ENCODE results near the gene F11R.

DNA sequence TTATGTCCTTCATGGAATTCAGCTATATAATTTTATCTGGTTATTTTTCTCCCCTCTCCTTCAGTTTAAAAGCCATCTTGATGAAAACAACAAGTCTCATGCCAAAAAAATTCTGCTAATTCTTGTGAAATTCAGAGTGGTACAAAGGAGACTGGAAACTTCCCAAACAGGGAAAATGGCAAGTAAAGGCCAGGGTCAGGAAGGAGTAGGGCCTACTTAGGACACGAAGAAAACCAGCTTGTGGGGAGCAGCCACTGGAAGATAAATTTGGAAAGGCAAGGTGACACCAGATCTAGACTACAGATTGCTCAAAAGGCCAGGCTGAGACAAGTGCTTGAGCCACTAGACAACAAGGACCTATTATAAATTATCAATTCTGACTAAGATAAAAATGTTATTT lies 11.5 kb upstream of the F11R start:
- TF ChIP-seq POLR2AphosphoS5 (IDR thresholded peaks at IDR 0.05), result no peak
- no peak for TF ChIP-seq POLR2A (IDR thresholded peaks at IDR 0.05)
- TF ChIP-seq, protein P1, sequence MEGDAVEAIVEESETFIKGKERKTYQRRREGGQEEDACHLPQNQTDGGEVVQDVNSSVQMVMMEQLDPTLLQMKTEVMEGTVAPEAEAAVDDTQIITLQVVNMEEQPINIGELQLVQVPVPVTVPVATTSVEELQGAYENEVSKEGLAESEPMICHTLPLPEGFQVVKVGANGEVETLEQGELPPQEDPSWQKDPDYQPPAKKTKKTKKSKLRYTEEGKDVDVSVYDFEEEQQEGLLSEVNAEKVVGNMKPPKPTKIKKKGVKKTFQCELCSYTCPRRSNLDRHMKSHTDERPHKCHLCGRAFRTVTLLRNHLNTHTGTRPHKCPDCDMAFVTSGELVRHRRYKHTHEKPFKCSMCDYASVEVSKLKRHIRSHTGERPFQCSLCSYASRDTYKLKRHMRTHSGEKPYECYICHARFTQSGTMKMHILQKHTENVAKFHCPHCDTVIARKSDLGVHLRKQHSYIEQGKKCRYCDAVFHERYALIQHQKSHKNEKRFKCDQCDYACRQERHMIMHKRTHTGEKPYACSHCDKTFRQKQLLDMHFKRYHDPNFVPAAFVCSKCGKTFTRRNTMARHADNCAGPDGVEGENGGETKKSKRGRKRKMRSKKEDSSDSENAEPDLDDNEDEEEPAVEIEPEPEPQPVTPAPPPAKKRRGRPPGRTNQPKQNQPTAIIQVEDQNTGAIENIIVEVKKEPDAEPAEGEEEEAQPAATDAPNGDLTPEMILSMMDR (IDR thresholded peaks at IDR 0.05), result no peak
